Activated CD4-positive, alpha-beta T cell treated with anti-CD3 and anti-CD28 coated beads for 36 hours (primary cell): Measurements from ENCODE around the gene INSYN2B. TPM values are rescaled to one million over a fixed set of nuclear protein-coding genes. Genes with fewer than 3 reads are reported as not detected.

ENCODE experiments used
- ATAC-seq: fragments of 200-7000 bp; cut with Tn5 transposase; one replicate; pipeline ENCODE4 v1.10.0; 2021; ENCODE audit warnings: mild to moderate bottlenecking, moderate library complexity
- CTCF ChIA-PET: fragments of 350-600 bp; sonication (Branson Sonifier 250); formaldehyde crosslinking; loops from one replicate; lab custom pipeline; 2021; ENCODE audit warnings: antibody characterized with exemption; lab: Charles Lee
- POLR2A ChIA-PET: fragments of 350-600 bp; sonication (Branson Sonifier 250); formaldehyde crosslinking; loops from one replicate; lab custom pipeline; 2021; ENCODE audit warnings: antibody characterized with exemption, inconsistent platforms; lab: Charles Lee
- DNase-seq: peaks from one replicate; pipeline ENCODE4 v3.0.0-alpha.2; 2020
- H3K27ac Mint-ChIP-seq: one replicate; pipeline ENCODE4 v1.8.0; 2021; ENCODE audit warnings: mixed read lengths
- H3K27me3 Mint-ChIP-seq: one replicate; pipeline ENCODE4 v1.8.0; 2021; ENCODE audit warnings: mixed read lengths
- H3K36me3 Mint-ChIP-seq: one replicate; pipeline ENCODE4 v1.8.0; 2021; ENCODE audit warnings: low read depth, mixed read lengths
- H3K4me1 Mint-ChIP-seq: one replicate; pipeline ENCODE4 v1.8.0; 2021; ENCODE audit warnings: mixed read lengths
- H3K4me3 Mint-ChIP-seq: one replicate; pipeline ENCODE4 v1.8.0; 2021; ENCODE audit warnings: mild to moderate bottlenecking, moderate library complexity, mixed read lengths
- H3K9me3 Mint-ChIP-seq: one replicate; pipeline ENCODE4 v1.8.0; 2021; ENCODE audit warnings: low read depth, mixed read lengths
- intact Hi-C, 2 experiments: fragments of 100-400 bp; cut with DNase I in 1 of 2; cut with micrococcal nuclease in 1 of 2; formaldehyde crosslinking; loops; one replicate each; pipeline versions ENCODE4 v1.14.2 to v1.15.1; 2022 to 2024; cut with DNase I, micrococcal nuclease
- total RNA-seq, 2 experiments: library from RNA; stranded (reverse); gene quantifications; one replicate each; pipeline ENCODE4 v1.2.3, GENCODE V29; 2021

Gene INSYN2B
- total RNA-seq, 2 experiments from 2014 or later = not detected

DNA sequence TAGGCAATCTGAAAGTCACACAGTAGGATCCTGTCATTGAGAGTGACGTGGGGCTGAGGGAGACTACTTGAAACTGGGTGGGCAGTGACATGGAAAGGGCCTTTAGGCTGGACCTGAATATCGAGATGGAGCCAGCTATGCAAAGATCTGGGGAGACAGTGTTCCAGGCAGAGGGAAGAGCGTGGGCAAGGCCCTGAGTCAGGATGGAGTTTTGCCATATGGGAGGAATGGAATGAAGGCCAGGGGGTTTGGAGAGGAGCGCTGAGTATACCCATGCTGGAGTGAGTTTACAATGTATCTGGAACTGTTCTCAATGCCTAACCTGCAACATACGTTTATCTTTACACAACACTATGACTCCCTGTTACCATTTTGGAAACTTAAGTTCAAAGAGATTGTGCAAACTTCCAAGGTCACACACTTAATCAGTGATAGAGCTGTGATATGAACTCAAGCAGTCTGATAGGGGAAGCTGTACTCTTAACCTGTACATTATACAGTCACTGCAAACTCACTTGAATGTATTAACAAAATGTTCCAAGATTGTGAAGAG lies 33.5 kb downstream of the INSYN2B start:
- ATAC-seq (no peak), DNase-seq (no peak)
- Mint-ChIP-seq H3K27me3 (no peaks in the 10 kb centered on the region), H3K4me1 (no peaks in the 10 kb centered on the region), H3K27ac (no peak overlapping the region), H3K9me3 (no peaks in the 10 kb centered on the region), H3K4me3 (no peak overlapping the region), H3K36me3 (peaks cover 9% of the 10 kb centered on the region)
- ChIA-PET POLR2A (no interaction called here), CTCF (interaction anchor here (1.0 kb wide), 1 partner anchor 11 kb away, joined by 4 read pairs; no protein-coding TSS in a partner anchor)
- intact Hi-C loops = no loop called here

GRCh38 chr5:169945831-169946261 lies 34.4 kb downstream of the INSYN2B start:
- intact Hi-C loops = no loop called here
- ChIA-PET POLR2A (no interaction called here), CTCF (interaction anchor here (0.9 kb wide), 1 partner anchor 13 kb away, joined by 5 read pairs; no protein-coding TSS in a partner anchor)

GRCh38 chr5:169944922-169945680 lies 35.2 kb downstream of the INSYN2B start:
- no peak overlapping the region for H3K4me3 Mint-ChIP-seq
- no peak overlapping the region for H3K27ac Mint-ChIP-seq
- DNase-seq (no peak), ATAC-seq (no peak)
- H3K27me3 Mint-ChIP-seq = no peaks in the 10 kb centered on the region
- ChIA-PET CTCF (interaction anchor here (0.5 to 0.9 kb wide), 2 partner anchors 13 to 1063 kb away, joined by 3 to 5 read pairs; no protein-coding TSS in a partner anchor), POLR2A (no interaction called here)
- no peaks in the 10 kb centered on the region for H3K9me3 Mint-ChIP-seq
- H3K4me1 Mint-ChIP-seq = no peaks in the 10 kb centered on the region
- peaks cover 5% of the 10 kb centered on the region for H3K36me3 Mint-ChIP-seq
- intact Hi-C loops = no loop called here

More at GRCh38 chr5:169945831-169946261, 34.4 kb downstream of the INSYN2B start:
- no peaks in the 10 kb centered on the region for H3K4me1 Mint-ChIP-seq
- no peaks in the 10 kb centered on the region for H3K27me3 Mint-ChIP-seq
- DNase-seq (no peak), ATAC-seq (no peak)
- H3K27ac Mint-ChIP-seq = no peak overlapping the region
- no peaks in the 10 kb centered on the region for H3K9me3 Mint-ChIP-seq
- peaks cover 5% of the 10 kb centered on the region for H3K36me3 Mint-ChIP-seq
- no peak overlapping the region for H3K4me3 Mint-ChIP-seq

- no peak overlapping the region for H3K27ac Mint-ChIP-seq
- no peaks in the 10 kb centered on the region for H3K27me3 Mint-ChIP-seq
- ChIA-PET CTCF (interaction anchor here (0.6 kb wide), 1 partner anchor 136 kb away, joined by 3 read pairs; no protein-coding TSS in a partner anchor), POLR2A (no interaction called here)
- no peaks in the 10 kb centered on the region for H3K9me3 Mint-ChIP-seq
- peaks cover 5% of the 10 kb centered on the region for H3K36me3 Mint-ChIP-seq
- intact Hi-C loops = no loop called here
- ATAC-seq (no peak), DNase-seq (no peak)
- H3K4me1 Mint-ChIP-seq = no peaks in the 10 kb centered on the region
- no peak overlapping the region for H3K4me3 Mint-ChIP-seq
Measured at GRCh38 chr5:169944115-169944514, 36.2 kb downstream of the INSYN2B start.

- Mint-ChIP-seq H3K4me1 (no peaks in the 10 kb centered on the region), H3K27me3 (no peaks in the 10 kb centered on the region), H3K4me3 (no peak overlapping the region), H3K27ac (no peak overlapping the region), H3K9me3 (no peaks in the 10 kb centered on the region), H3K36me3 (peaks cover 3% of the 10 kb centered on the region)
- CTCF ChIA-PET = no interaction called here
- intact Hi-C loops = no loop called here
- no peak for DNase-seq
- no peak for ATAC-seq
- POLR2A ChIA-PET = no interaction called here
Measured at GRCh38 chr5:169943026-169943425, 37.3 kb downstream of the INSYN2B start.

DNA sequence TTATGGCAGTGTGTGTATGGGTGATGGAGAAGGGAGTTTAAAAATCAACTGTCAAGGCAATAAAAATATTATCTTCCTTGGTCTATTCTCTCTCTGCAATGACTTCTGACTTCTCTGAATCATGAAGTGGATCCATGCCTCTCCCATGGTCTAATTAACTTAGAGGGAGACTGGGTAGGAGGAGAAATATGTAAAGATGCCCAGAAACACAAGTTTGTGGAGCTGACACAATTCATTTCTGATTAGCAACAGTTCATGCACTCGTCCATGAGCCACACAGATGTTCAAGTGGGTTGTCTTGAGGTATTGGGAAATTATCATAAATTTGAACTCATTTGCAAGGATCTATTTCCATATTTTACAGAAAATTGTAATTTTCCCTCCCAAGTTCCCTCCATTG lies 38.1 kb downstream of the INSYN2B start:
- ChIA-PET CTCF (no interaction called here), POLR2A (no interaction called here)
- H3K27ac Mint-ChIP-seq = no peak overlapping the region
- ATAC-seq = no peak
- no peak for DNase-seq
- intact Hi-C loops = no loop called here
- no peaks in the 10 kb centered on the region for H3K27me3 Mint-ChIP-seq
- peaks cover 3% of the 10 kb centered on the region for H3K36me3 Mint-ChIP-seq
- no peak overlapping the region for H3K4me3 Mint-ChIP-seq
- H3K4me1 Mint-ChIP-seq = no peaks in the 10 kb centered on the region
- H3K9me3 Mint-ChIP-seq = no peaks in the 10 kb centered on the region

- intact Hi-C loops = no loop called here
- Mint-ChIP-seq H3K9me3 (no peaks in the 10 kb centered on the region), H3K36me3 (peaks cover 3% of the 10 kb centered on the region), H3K27me3 (no peaks in the 10 kb centered on the region), H3K27ac (no peak overlapping the region), H3K4me1 (no peaks in the 10 kb centered on the region), H3K4me3 (no peak overlapping the region)
- ChIA-PET CTCF (no interaction called here), POLR2A (no interaction called here)
- ATAC-seq (no peak), DNase-seq (no peak)
Measured at GRCh38 chr5:169941542-169941941, 38.8 kb downstream of the INSYN2B start.

- ChIA-PET CTCF (no interaction called here), POLR2A (no interaction called here)
- H3K36me3 Mint-ChIP-seq = peaks cover 7% of the 10 kb centered on the region
- H3K27ac Mint-ChIP-seq = no peak overlapping the region
- no peaks in the 10 kb centered on the region for H3K27me3 Mint-ChIP-seq
- no peaks in the 10 kb centered on the region for H3K9me3 Mint-ChIP-seq
- ATAC-seq (no peak), DNase-seq (no peak)
- intact Hi-C loops = no loop called here
- H3K4me1 Mint-ChIP-seq = peaks cover 9% of the 10 kb centered on the region
- H3K4me3 Mint-ChIP-seq = no peak overlapping the region
Measured at GRCh38 chr5:169939731-169940130, 40.6 kb downstream of the INSYN2B start.

DNA sequence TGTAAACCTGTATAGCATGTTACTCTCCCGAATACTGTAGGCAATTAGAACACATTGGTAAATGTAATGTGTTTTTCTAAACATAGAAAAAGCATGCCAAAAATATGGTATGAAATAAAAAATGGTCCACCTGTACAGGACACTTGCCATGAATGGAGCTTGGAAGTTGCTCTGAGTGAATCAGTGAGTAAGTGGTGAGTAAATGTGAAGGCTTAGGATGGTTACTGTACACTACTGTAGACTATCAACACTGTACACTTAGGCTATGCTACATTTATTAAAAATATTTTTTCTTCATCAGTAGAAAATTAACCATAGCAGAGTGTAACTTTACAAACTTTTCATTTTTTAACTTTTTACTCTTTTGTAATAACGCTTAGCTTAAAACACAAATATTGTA lies 41.9 kb downstream of the INSYN2B start:
- peaks cover 7% of the 10 kb centered on the region for H3K36me3 Mint-ChIP-seq
- H3K27me3 Mint-ChIP-seq = no peaks in the 10 kb centered on the region
- CTCF ChIA-PET = interaction anchor here (0.6 to 0.8 kb wide), 2 partner anchors 89 to 273 kb away, joined by 3 to 5 read pairs; no protein-coding TSS in a partner anchor
- no peak for ATAC-seq
- intact Hi-C loops = no loop called here
- POLR2A ChIA-PET = interaction anchor here (0.7 kb wide), 1 partner anchor 12 kb away, joined by 3 read pairs; no protein-coding TSS in a partner anchor
- peaks cover 22% of the 10 kb centered on the region for H3K4me1 Mint-ChIP-seq
- no peak for DNase-seq
- H3K4me3 Mint-ChIP-seq = no peak overlapping the region
- no peak overlapping the region for H3K27ac Mint-ChIP-seq
- H3K9me3 Mint-ChIP-seq = no peaks in the 10 kb centered on the region

GRCh38 chr5:169935762-169936161 lies 44.5 kb downstream of the INSYN2B start:
- Mint-ChIP-seq H3K27me3 (no peaks in the 10 kb centered on the region), H3K36me3 (peaks cover 18% of the 10 kb centered on the region), H3K9me3 (no peaks in the 10 kb centered on the region), H3K4me3 (no peak overlapping the region), H3K4me1 (peaks cover 38% of the 10 kb centered on the region), H3K27ac (no peak overlapping the region)
- intact Hi-C loops = no loop called here
- POLR2A ChIA-PET = no interaction called here
- CTCF ChIA-PET = interaction anchor here (0.6 kb wide), 1 partner anchor 13 kb away, joined by 4 read pairs; no protein-coding TSS in a partner anchor
- DNase-seq = no peak
- ATAC-seq = no peak

DNA sequence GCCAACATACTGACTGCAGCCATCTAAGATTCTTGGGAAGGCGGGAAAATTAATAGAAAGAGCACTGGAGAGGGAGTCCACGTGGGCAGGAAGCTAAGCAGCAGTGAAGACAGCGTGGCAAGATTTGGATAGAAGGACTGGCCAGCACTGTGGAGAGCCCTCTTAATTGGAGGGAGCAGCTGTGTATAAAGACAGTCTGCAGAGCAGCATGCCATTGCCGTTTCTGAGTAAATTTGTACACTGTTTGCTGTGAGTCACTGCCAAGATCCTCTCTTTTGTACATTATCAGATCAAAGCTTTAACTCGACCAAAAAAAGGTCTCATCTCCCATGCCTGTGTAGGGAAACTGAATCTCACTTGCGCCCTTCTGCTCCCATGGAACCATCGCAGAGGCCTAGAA lies 45.3 kb downstream of the INSYN2B start:
- no peaks in the 10 kb centered on the region for H3K9me3 Mint-ChIP-seq
- H3K27me3 Mint-ChIP-seq = no peaks in the 10 kb centered on the region
- intact Hi-C loops = no loop called here
- ChIA-PET POLR2A (interaction anchor here (0.7 kb wide), 1 partner anchor 15 kb away, joined by 3 read pairs; no protein-coding TSS in a partner anchor), CTCF (no interaction called here)
- ATAC-seq (no peak), DNase-seq (no peak)
- H3K27ac Mint-ChIP-seq = no peak overlapping the region
- no peak overlapping the region for H3K4me3 Mint-ChIP-seq
- peaks cover 22% of the 10 kb centered on the region for H3K36me3 Mint-ChIP-seq
- H3K4me1 Mint-ChIP-seq = peaks cover 41% of the 10 kb centered on the region

- Mint-ChIP-seq H3K4me1 (peaks cover 41% of the 10 kb centered on the region), H3K27me3 (no peaks in the 10 kb centered on the region), H3K4me3 (no peak overlapping the region), H3K27ac (no peak overlapping the region), H3K36me3 (peaks cover 27% of the 10 kb centered on the region), H3K9me3 (no peaks in the 10 kb centered on the region)
- POLR2A ChIA-PET = no interaction called here
- intact Hi-C loops = no loop called here
- ATAC-seq (no peak), DNase-seq (no peak)
- CTCF ChIA-PET = no interaction called here
Measured at GRCh38 chr5:169933616-169934015, 46.7 kb downstream of the INSYN2B start.
